HepG2 (cell line): ENCODE results near the gene AIMP2. TPM values are rescaled to one million over a fixed set of nuclear protein-coding genes. Genes with fewer than 3 reads are reported as not detected.

Experiments
- AHR ChIP-seq: IDR thresholded peaks from 2 replicates; pipeline ENCODE4 v1.6.1; 2018; ENCODE audit warnings: missing genetic modification reagents, missing compliant biosample characterization
- BRD4 ChIP-seq: sonication (generic); formaldehyde crosslinking; IDR thresholded peaks from 2 replicates; pipeline ENCODE4 v1.4.0; 2020; ENCODE audit warnings: missing genetic modification reagents
- HHEX ChIP-seq: IDR thresholded peaks from 2 replicates; pipeline ENCODE4 v1.6.1; 2016; ENCODE audit warnings: control low read depth
- MEF2D ChIP-seq: sonication (generic); formaldehyde crosslinking; IDR thresholded peaks from 2 replicates; pipeline ENCODE4 v1.5.1; 2020; ENCODE audit warnings: mild to moderate bottlenecking, missing genetic modification reagents
- ZNF414 ChIP-seq: sonication (generic); formaldehyde crosslinking; IDR thresholded peaks from 2 replicates; pipeline ENCODE4 v1.5.0; 2020; ENCODE audit warnings: missing genetic modification reagents
- ZNF550 ChIP-seq: sonication (generic); formaldehyde crosslinking; IDR thresholded peaks from 2 replicates; pipeline ENCODE4 v1.4.0; 2020; ENCODE audit warnings: mild to moderate bottlenecking, missing genetic modification reagents, borderline replicate concordance
- ZNF562 ChIP-seq: sonication (generic); formaldehyde crosslinking; IDR thresholded peaks from 2 replicates; pipeline ENCODE4 v1.8.0; 2022; ENCODE audit warnings: missing genetic modification reagents, borderline replicate concordance
- ZNF564 ChIP-seq: sonication (generic); formaldehyde crosslinking; IDR thresholded peaks from 2 replicates; pipeline ENCODE4 v1.8.1; 2023; ENCODE audit warnings: mild to moderate bottlenecking, missing genetic modification reagents
- ZNF850 ChIP-seq: sonication (generic); formaldehyde crosslinking; conservative IDR thresholded peaks from 2 replicates; pipeline ENCODE4 v1.9.0; 2021; ENCODE audit warnings: mild to moderate bottlenecking, missing genetic modification reagents
- polyA plus RNA-seq, 8 experiments: library from polyadenylated mRNA; depleted of rRNA in 3 of 8; stranded (reverse) in 7 of 8; unstranded in 1 of 8; fragments of >200 nt; fragmentation: Illumina TruSeq in 4 of 8; extraction: Trizol in 4 of 8; gene quantifications; 2 replicates each; pipeline versions ENCODE4 v1.2.1 to v1.2.3, GENCODE V29; 2011 to 2016; ENCODE audit warnings: low read depth in 4 of 8, missing spikeins in 1 of 8, mixed read lengths in 1 of 8; ENCODE audit not compliant: insufficient read depth in 1 of 8
- total RNA-seq, 5 experiments: library from RNA; depleted of rRNA; stranded (reverse); fragments of >200 nt; fragmentation: Illumina TruSeq; extraction: Trizol; gene quantifications; 2 replicates each; pipeline ENCODE4 v1.2.3, GENCODE V29; 2016; ENCODE audit warnings: low read depth in 1 of 5
- TF ChIP-seq, protein P1 (sequence below): sonication (generic); formaldehyde crosslinking; IDR thresholded peaks from 2 replicates; pipeline ENCODE4 v1.4.0; 2020; ENCODE audit warnings: missing genetic modification reagents, borderline replicate concordance
- TF ChIP-seq, protein P2 (sequence below): sonication (generic); formaldehyde crosslinking; IDR thresholded peaks from 2 replicates; pipeline ENCODE4 v1.4.0; 2020; ENCODE audit warnings: mild to moderate bottlenecking, missing genetic modification reagents
- TF ChIP-seq, protein P3 (sequence below), 2 experiments: sonication (generic) in 1 of 2; formaldehyde crosslinking in 1 of 2; IDR thresholded peaks; 2 replicates each; pipeline versions ENCODE4 v1.6.1 to v1.9.0; 2014 to 2022; ENCODE audit warnings: antibody characterized with exemption in 1 of 2, borderline replicate concordance in 1 of 2, inconsistent platforms in 1 of 2, low read depth in 1 of 2, missing genetic modification reagents in 1 of 2
- TF ChIP-seq, protein P4 (sequence below): sonication (generic); formaldehyde crosslinking; conservative IDR thresholded peaks from 2 replicates; pipeline ENCODE4 v1.8.1; 2023; ENCODE audit warnings: missing genetic modification reagents

Gene AIMP2
- total and polyA plus RNA-seq, 2 of the 13 experiments (the other 11 are each of a cell fraction or from before 2014, with no cell fraction given) = 38.2 to 84.9 TPM

DNA sequence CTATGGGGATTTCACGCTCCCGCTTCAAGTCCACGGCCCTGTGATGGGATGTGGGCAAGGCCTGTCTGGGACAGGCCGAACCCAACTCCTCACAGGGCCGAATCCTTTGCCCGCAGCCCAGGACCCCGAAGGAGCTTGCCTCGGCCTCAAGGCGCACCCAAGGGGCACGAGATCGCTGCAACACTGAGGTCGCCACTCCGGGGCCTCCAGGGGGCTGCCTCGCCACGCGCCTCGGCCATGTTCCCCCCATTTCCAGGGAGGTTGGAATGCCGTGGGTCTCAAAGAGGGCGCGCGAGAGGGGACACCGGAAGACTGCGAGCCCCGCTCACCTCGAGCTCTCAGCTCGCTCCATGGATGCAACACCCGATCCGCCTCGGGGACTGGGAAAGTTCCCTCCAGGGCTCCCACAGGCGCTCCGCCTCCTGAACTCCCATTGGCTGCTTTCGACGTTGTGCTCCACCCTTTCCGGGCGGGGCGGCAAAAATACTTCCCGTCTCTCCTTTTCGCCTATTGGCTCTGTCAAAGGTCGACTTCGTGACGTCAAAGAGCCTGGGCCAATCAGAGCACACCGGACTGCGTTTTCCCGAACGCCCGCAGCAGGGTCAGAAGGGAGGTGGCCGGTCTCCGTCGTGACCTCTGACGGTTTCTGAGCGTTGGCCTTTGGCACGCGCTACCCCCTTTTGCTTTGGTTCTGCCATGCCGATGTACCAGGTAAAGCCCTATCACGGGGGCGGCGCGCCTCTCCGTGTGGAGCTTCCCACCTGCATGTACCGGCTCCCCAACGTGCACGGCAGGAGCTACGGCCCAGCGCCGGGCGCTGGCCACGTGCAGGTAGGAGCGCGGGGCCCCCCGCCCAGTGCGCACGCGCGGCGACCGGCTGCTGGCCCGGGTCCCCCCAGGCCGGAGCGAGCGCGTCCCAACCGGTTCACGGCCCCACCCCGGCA lies at the start of gene AIMP2, which contains the start of gene PMS2 (continued):
- TF ChIP-seq, protein P1, sequence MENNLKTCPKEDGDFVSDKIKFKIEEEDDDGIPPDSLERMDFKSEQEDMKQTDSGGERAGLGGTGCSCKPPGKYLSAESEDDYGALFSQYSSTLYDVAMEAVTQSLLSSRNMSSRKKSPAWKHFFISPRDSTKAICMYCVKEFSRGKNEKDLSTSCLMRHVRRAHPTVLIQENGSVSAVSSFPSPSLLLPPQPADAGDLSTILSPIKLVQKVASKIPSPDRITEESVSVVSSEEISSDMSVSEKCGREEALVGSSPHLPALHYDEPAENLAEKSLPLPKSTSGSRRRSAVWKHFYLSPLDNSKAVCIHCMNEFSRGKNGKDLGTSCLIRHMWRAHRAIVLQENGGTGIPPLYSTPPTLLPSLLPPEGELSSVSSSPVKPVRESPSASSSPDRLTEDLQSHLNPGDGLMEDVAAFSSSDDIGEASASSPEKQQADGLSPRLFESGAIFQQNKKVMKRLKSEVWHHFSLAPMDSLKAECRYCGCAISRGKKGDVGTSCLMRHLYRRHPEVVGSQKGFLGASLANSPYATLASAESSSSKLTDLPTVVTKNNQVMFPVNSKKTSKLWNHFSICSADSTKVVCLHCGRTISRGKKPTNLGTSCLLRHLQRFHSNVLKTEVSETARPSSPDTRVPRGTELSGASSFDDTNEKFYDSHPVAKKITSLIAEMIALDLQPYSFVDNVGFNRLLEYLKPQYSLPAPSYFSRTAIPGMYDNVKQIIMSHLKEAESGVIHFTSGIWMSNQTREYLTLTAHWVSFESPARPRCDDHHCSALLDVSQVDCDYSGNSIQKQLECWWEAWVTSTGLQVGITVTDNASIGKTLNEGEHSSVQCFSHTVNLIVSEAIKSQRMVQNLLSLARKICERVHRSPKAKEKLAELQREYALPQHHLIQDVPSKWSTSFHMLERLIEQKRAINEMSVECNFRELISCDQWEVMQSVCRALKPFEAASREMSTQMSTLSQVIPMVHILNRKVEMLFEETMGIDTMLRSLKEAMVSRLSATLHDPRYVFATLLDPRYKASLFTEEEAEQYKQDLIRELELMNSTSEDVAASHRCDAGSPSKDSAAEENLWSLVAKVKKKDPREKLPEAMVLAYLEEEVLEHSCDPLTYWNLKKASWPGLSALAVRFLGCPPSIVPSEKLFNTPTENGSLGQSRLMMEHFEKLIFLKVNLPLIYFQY (CRISPR knock-in tag) = peak; percentile 92
- TF ChIP-seq ZNF562 (CRISPR knock-in tag) = peak; percentile 96; the same call in 1 of the 2 replicates
- TF ChIP-seq ZNF550 (CRISPR knock-in tag) = peak; percentile 80; the same call in 1 of the 2 replicates
- peak; percentile 90 for TF ChIP-seq BRD4 (CRISPR knock-in tag)
- no peak; the same call in 1 of the 2 replicates for TF ChIP-seq ZNF850 (CRISPR knock-in tag)
- no peak for TF ChIP-seq HHEX (CRISPR knock-in tag)
- TF ChIP-seq, protein P2, sequence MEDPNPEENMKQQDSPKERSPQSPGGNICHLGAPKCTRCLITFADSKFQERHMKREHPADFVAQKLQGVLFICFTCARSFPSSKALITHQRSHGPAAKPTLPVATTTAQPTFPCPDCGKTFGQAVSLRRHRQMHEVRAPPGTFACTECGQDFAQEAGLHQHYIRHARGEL (CRISPR knock-in tag) = peak; percentile 96
- TF ChIP-seq ZNF564 (CRISPR knock-in tag) = peak; percentile 97
- peak; percentile 93; the same call in 1 of the 2 replicates for TF ChIP-seq AHR
- TF ChIP-seq, protein P3, sequence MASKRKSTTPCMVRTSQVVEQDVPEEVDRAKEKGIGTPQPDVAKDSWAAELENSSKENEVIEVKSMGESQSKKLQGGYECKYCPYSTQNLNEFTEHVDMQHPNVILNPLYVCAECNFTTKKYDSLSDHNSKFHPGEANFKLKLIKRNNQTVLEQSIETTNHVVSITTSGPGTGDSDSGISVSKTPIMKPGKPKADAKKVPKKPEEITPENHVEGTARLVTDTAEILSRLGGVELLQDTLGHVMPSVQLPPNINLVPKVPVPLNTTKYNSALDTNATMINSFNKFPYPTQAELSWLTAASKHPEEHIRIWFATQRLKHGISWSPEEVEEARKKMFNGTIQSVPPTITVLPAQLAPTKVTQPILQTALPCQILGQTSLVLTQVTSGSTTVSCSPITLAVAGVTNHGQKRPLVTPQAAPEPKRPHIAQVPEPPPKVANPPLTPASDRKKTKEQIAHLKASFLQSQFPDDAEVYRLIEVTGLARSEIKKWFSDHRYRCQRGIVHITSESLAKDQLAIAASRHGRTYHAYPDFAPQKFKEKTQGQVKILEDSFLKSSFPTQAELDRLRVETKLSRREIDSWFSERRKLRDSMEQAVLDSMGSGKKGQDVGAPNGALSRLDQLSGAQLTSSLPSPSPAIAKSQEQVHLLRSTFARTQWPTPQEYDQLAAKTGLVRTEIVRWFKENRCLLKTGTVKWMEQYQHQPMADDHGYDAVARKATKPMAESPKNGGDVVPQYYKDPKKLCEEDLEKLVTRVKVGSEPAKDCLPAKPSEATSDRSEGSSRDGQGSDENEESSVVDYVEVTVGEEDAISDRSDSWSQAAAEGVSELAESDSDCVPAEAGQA (IDR thresholded peaks at IDR 0.05; ENCODE audit: low read depth) = peak; percentile 73
- TF ChIP-seq, protein P3 (CRISPR knock-in tag; IDR thresholded peaks at IDR 0.05; ENCODE audit: borderline replicate concordance) = peak; percentile 98
- TF ChIP-seq ZNF414 (CRISPR knock-in tag) = peak; percentile 97
- TF ChIP-seq MEF2D = peak; percentile 93
- TF ChIP-seq, protein P4, sequence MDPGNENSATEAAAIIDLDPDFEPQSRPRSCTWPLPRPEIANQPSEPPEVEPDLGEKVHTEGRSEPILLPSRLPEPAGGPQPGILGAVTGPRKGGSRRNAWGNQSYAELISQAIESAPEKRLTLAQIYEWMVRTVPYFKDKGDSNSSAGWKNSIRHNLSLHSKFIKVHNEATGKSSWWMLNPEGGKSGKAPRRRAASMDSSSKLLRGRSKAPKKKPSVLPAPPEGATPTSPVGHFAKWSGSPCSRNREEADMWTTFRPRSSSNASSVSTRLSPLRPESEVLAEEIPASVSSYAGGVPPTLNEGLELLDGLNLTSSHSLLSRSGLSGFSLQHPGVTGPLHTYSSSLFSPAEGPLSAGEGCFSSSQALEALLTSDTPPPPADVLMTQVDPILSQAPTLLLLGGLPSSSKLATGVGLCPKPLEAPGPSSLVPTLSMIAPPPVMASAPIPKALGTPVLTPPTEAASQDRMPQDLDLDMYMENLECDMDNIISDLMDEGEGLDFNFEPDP (CRISPR knock-in tag) = peak; percentile 99
